ENCODE data around the gene DLGAP1. TPM values are rescaled to one million over a fixed set of nuclear protein-coding genes. Genes with fewer than 3 reads are reported as not detected.
A peak's percentile ranks its signal among the peaks of the same experiment; 100 is the strongest.

DLGAP1 gene
- total and polyA plus RNA-seq, 10 of the 15 experiments (the other 5 are each of a cell fraction or from before 2014, with no cell fraction given), result 0.23 to 27.6 (median 1.9) TPM

- H3K27ac ChIP-seq (ENCODE audit: control insufficient read depth, insufficient read depth), result no peak overlapping the region
- CTCF ChIA-PET, result interaction anchor here (0.8 to 4.2 kb wide), 16 partner anchors 9 to 807 kb away, joined by 3 to 17 read pairs (median 4); no protein-coding TSS in a partner anchor
- no peak overlapping the region for H3K9ac ChIP-seq (ENCODE audit: control insufficient read depth, insufficient read depth, low read length)
- WGBS (ENCODE audit: insufficient coverage, insufficient replicate concordance, low lambda C conversion rate, missing lambda C conversion rate), result 19% methylated on average over 3 of the region's 3 CpGs
- no peaks in the 10 kb centered on the region; the same call in 1 of the 2 replicates for H3K4me1 ChIP-seq (ENCODE audit: control insufficient read depth, insufficient read depth, low read length)
- no peaks in the 10 kb centered on the region for H4K20me1 ChIP-seq (ENCODE audit: control insufficient read depth, insufficient read depth)
- H3K9me3 ChIP-seq (replicated peaks; ENCODE audit: control insufficient read depth, insufficient read depth, low read length), result no peaks in the 10 kb centered on the region
- in situ Hi-C loops (cut with MboI) (loop anchor here (25.0 kb wide), 2 partner anchors 990 to 1290 kb away; partner anchors contain the start of gene MYL12B), intact Hi-C loops (cut with micrococcal nuclease; ENCODE audit: unreplicated experiment) (no loop called here)
- SMC1A ChIA-PET (ENCODE audit: uncharacterized antibody, unreplicated experiment), result interaction anchor here (0.7 to 15.2 kb wide), 26 partner anchors 9 to 390 kb away, joined by 3 to 318 read pairs (median 7); no protein-coding TSS in a partner anchor
- peak; percentile 75 for ATAC-seq
- H3K36me3 ChIP-seq (ENCODE audit: control insufficient read depth in 2 of 2, insufficient read depth in 2 of 2, low read length in 1 of 2), result no peaks in the 10 kb centered on the region
- no peak overlapping the region for H2AFZ ChIP-seq (ENCODE audit: control insufficient read depth, low read depth, low read length)
- no TSS peak for BruUV-seq (replicated peaks)
- H3K4me3 ChIP-seq, result no peak overlapping the region
- DNase-seq (ENCODE audit: low read depth, low spot score), result no peak
- H3K27me3 ChIP-seq (replicated peaks in 1 of 2; ENCODE audit: control insufficient read depth in 2 of 2, insufficient read depth in 2 of 2, low read length in 1 of 2), result no peaks in the 10 kb centered on the region
- H3K79me2 ChIP-seq (ENCODE audit: control insufficient read depth, insufficient read depth, low read length), result no peaks in the 10 kb centered on the region
- no peak overlapping the region for H3K4me2 ChIP-seq (ENCODE audit: control insufficient read depth, insufficient read depth)
- RAD21 ChIA-PET (ENCODE audit: unreplicated experiment), result interaction anchor here (0.8 to 10.4 kb wide), 28 partner anchors 9 to 389 kb away, joined by 3 to 101 read pairs (median 5); no protein-coding TSS in a partner anchor
- FAIRE-seq, result no peak
- POLR2A ChIA-PET, result interaction anchor here (1.0 to 3.6 kb wide), 10 partner anchors 9 to 387 kb away, joined by 3 to 29 read pairs (median 4); no protein-coding TSS in a partner anchor
- TF ChIP-seq NR2F1 (conservative IDR thresholded peaks at IDR 0.05), result peak; percentile 96
- no peak for TF ChIP-seq YY1 (IDR thresholded peaks at IDR 0.05; ENCODE audit: low read depth, low read length)
- TF ChIP-seq ZBTB33 (IDR thresholded peaks at IDR 0.05), result no peak
- TF ChIP-seq ZBTB11 (CRISPR knock-in tag; IDR thresholded peaks at IDR 0.05), result no peak
- TF ChIP-seq, protein P1, sequence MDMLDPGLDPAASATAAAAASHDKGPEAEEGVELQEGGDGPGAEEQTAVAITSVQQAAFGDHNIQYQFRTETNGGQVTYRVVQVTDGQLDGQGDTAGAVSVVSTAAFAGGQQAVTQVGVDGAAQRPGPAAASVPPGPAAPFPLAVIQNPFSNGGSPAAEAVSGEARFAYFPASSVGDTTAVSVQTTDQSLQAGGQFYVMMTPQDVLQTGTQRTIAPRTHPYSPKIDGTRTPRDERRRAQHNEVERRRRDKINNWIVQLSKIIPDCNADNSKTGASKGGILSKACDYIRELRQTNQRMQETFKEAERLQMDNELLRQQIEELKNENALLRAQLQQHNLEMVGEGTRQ (IDR thresholded peaks at IDR 0.05; ENCODE audit: borderline replicate concordance, low read depth, low read length), result no peak
- TF ChIP-seq IKZF2 (IDR thresholded peaks at IDR 0.05), result peak; percentile 87 to 89
- TF ChIP-seq, protein P2, sequence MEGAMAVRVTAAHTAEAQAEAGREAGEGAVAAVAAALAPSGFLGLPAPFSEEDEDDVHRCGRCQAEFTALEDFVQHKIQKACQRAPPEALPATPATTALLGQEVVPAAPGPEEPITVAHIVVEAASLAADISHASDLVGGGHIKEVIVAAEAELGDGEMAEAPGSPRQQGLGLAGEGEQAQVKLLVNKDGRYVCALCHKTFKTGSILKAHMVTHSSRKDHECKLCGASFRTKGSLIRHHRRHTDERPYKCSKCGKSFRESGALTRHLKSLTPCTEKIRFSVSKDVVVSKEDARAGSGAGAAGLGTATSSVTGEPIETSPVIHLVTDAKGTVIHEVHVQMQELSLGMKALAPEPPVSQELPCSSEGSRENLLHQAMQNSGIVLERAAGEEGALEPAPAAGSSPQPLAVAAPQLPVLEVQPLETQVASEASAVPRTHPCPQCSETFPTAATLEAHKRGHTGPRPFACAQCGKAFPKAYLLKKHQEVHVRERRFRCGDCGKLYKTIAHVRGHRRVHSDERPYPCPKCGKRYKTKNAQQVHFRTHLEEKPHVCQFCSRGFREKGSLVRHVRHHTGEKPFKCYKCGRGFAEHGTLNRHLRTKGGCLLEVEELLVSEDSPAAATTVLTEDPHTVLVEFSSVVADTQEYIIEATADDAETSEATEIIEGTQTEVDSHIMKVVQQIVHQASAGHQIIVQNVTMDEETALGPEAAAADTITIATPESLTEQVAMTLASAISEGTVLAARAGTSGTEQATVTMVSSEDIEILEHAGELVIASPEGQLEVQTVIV (IDR thresholded peaks at IDR 0.05; ENCODE audit: borderline replicate concordance, partially characterized antibody), result no peak
- no peak for TF ChIP-seq SIN3A (IDR thresholded peaks at IDR 0.05; ENCODE audit: low read depth, low read length)
- TF ChIP-seq GATAD2B (conservative IDR thresholded peaks at IDR 0.05; ENCODE audit: low read depth), result peak; percentile 44; the same call in 1 of the 2 replicates
- no peak for TF ChIP-seq ZNF592 (IDR thresholded peaks at IDR 0.05)
Observed at GRCh38 chr18:4251873-4252272, 203.2 kb downstream of the DLGAP1 start.
